SU-DHL-6 (cell line): ENCODE measurements around the gene SRGAP3.

Experiments used
- H2AFZ ChIP-seq: fragments of 200-600 bp; sonication (generic); 2 replicates; pipeline ENCODE4 v1.6.1; 2014; ENCODE audit warnings: low read depth, mild to moderate bottlenecking, moderate library complexity, mixed read lengths, antibody characterized with exemption, low read length; ENCODE audit not compliant: severe bottlenecking
- H3F3A ChIP-seq: fragments of 200-600 bp; shearing (Covaris generic); 2 replicates; pipeline ENCODE4 v1.6.0; 2016; ENCODE audit warnings: antibody characterized with exemption, mild to moderate bottlenecking; ENCODE audit not compliant: insufficient read depth
- H3K27ac ChIP-seq: fragments of 200-600 bp; sonication (generic); 2 replicates; pipeline ENCODE4 v1.5.1; 2016; ENCODE audit warnings: low read depth, mild to moderate bottlenecking, low read length, moderate library complexity, mixed read lengths
- H3K27me3 ChIP-seq: fragments of 200-600 bp; sonication (generic), shearing (Covaris generic); 2 replicates; pipeline ENCODE4 v1.6.0; 2014; ENCODE audit warnings: mild to moderate bottlenecking, low read length
- H3K36me3 ChIP-seq: fragments of 200-600 bp; sonication (generic); 2 replicates; pipeline ENCODE4 v1.6.1; 2014; ENCODE audit warnings: mild to moderate bottlenecking, low read length, mixed read lengths
- H3K4me2 ChIP-seq: fragments of 300-600, 200-600 bp; shearing (Covaris generic), sonication (generic); 2 replicates; pipeline ENCODE4 v1.6.0; 2014; ENCODE audit warnings: low read length, low read depth, mild to moderate bottlenecking; ENCODE audit not compliant: poor library complexity, severe bottlenecking
- H3K4me3 ChIP-seq: fragments of 200-600 bp; sonication (generic); 2 replicates; pipeline ENCODE4 v1.5.1; 2014; ENCODE audit warnings: antibody characterized with exemption, low read length, mild to moderate bottlenecking, mixed read lengths; ENCODE audit not compliant: insufficient read depth, poor library complexity, severe bottlenecking
- H3K79me2 ChIP-seq: fragments of 200-600 bp; sonication (generic); 2 replicates; pipeline ENCODE4 v1.6.1; 2014; ENCODE audit warnings: mild to moderate bottlenecking, low read length, moderate library complexity; ENCODE audit not compliant: insufficient read depth
- H3K9ac ChIP-seq: fragments of 200-600 bp; sonication (generic); 2 replicates; pipeline ENCODE4 v1.7.0; 2014; ENCODE audit warnings: mild to moderate bottlenecking, low read length
- H3K9me2 ChIP-seq: fragments of 200-600 bp; sonication (generic); replicated peaks from 2 replicates; pipeline ENCODE4 v1.6.1; 2014; ENCODE audit warnings: low read length; ENCODE audit not compliant: insufficient read depth
- H3K9me3 ChIP-seq: fragments of 200-600 bp; sonication (generic); 2 replicates; pipeline ENCODE4 v1.6.1; 2014; ENCODE audit warnings: low read length, mixed read lengths; ENCODE audit not compliant: insufficient read depth
- H4K20me1 ChIP-seq: fragments of 200-600 bp; sonication (generic); 2 replicates; pipeline ENCODE4 v1.6.1; 2014; ENCODE audit warnings: low read depth, mild to moderate bottlenecking, antibody characterized with exemption, low read length, moderate library complexity, mixed read lengths
- CTCF ChIP-seq: fragments of 200-600 bp; sonication (generic); IDR thresholded peaks from one replicate; pipeline ENCODE4 v1.5.1; 2017; ENCODE audit warnings: antibody characterized with exemption, mild to moderate bottlenecking, low read length, moderate library complexity; ENCODE audit not compliant: insufficient read depth, poor library complexity, severe bottlenecking
- EZH2phosphoT487 ChIP-seq: fragments of 200-600 bp; sonication (generic), shearing (Covaris generic); conservative IDR thresholded peaks from 2 replicates; pipeline ENCODE4 v1.6.1; 2018; ENCODE audit warnings: mild to moderate bottlenecking, antibody characterized with exemption, low read length, moderate library complexity, mixed read lengths

The SRGAP3 gene

GRCh38 chr3:9169956-9170850 is 79.2 kb downstream of the SRGAP3 start:
- Histone ChIP-seq H3K9me2 (no peaks in the 10 kb centered on the region), H3K27ac (no peak overlapping the region), H3K27me3 (no peaks in the 10 kb centered on the region), H3F3A (no peaks in the 10 kb centered on the region), H3K4me3 (no peak overlapping the region), H3K9ac (no peak overlapping the region), H3K36me3 (no peaks in the 10 kb centered on the region), H4K20me1 (no peaks in the 10 kb centered on the region), H3K9me3 (no peaks in the 10 kb centered on the region), H3K4me2 (no peak overlapping the region), H2AFZ (no peak overlapping the region), H3K79me2 (no peaks in the 10 kb centered on the region)
- TF ChIP-seq EZH2phosphoT487, result no peak
- TF ChIP-seq CTCF, result no peak

GRCh38 chr3:9169326-9169725 is 80.1 kb downstream of the SRGAP3 start:
- Histone ChIP-seq H3K27ac (no peak overlapping the region), H3K4me2 (no peak overlapping the region), H2AFZ (no peak overlapping the region), H3F3A (no peaks in the 10 kb centered on the region), H3K79me2 (no peaks in the 10 kb centered on the region), H3K36me3 (no peaks in the 10 kb centered on the region), H3K9me3 (no peaks in the 10 kb centered on the region), H3K4me3 (no peak overlapping the region), H4K20me1 (no peaks in the 10 kb centered on the region), H3K9me2 (no peaks in the 10 kb centered on the region), H3K9ac (no peak overlapping the region), H3K27me3 (no peaks in the 10 kb centered on the region)
- TF ChIP-seq CTCF (no peak), EZH2phosphoT487 (no peak)

GRCh38 chr3:9168241-9168741 is 81.2 kb downstream of the SRGAP3 start:
- Histone ChIP-seq H3K27me3 (no peaks in the 10 kb centered on the region), H3F3A (no peaks in the 10 kb centered on the region), H2AFZ (no peak overlapping the region), H3K4me2 (no peak overlapping the region), H3K9me3 (no peaks in the 10 kb centered on the region), H3K4me3 (no peak overlapping the region), H3K9ac (no peak overlapping the region), H3K9me2 (no peaks in the 10 kb centered on the region), H4K20me1 (no peaks in the 10 kb centered on the region), H3K79me2 (no peaks in the 10 kb centered on the region), H3K27ac (no peak overlapping the region), H3K36me3 (no peaks in the 10 kb centered on the region)
- TF ChIP-seq EZH2phosphoT487 (no peak), CTCF (no peak)
